ENCODE results near the gene IQGAP1. TPM values are rescaled to one million over a fixed set of nuclear protein-coding genes. Genes with fewer than 3 reads are reported as not detected.
A peak's percentile ranks its signal among the peaks of the same experiment; 100 is the strongest.
"Not testable (repeated sequence)": the region's sequence is repeated elsewhere in the genome, so short reads cannot be mapped to it uniquely, and the experiment has no call there.

Gene IQGAP1
- total RNA-seq, 1 donor from 2014 or later: 99.1 TPM

DNA sequence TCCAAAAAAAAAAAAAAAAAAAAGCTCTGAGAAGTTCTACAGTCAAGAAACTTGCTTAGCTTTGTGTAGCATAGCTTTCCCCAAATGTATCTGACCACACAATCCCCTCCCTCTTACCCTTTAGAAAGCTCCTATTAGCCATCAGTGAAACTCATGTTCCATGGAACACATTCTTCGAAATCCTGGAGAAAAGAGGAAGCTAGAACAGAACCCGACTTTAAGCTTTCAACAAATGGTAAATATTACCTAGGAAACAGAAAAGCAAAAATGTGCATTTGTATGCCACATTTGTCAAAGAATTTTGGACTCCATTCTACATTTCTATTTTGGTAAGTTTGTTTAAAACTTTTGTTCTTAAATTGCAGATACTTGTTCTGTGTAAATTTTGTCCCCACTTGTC lies 124.2 kb downstream of the IQGAP1 start:
- TF ChIP-seq, protein P1, sequence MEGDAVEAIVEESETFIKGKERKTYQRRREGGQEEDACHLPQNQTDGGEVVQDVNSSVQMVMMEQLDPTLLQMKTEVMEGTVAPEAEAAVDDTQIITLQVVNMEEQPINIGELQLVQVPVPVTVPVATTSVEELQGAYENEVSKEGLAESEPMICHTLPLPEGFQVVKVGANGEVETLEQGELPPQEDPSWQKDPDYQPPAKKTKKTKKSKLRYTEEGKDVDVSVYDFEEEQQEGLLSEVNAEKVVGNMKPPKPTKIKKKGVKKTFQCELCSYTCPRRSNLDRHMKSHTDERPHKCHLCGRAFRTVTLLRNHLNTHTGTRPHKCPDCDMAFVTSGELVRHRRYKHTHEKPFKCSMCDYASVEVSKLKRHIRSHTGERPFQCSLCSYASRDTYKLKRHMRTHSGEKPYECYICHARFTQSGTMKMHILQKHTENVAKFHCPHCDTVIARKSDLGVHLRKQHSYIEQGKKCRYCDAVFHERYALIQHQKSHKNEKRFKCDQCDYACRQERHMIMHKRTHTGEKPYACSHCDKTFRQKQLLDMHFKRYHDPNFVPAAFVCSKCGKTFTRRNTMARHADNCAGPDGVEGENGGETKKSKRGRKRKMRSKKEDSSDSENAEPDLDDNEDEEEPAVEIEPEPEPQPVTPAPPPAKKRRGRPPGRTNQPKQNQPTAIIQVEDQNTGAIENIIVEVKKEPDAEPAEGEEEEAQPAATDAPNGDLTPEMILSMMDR (IDR thresholded peaks at IDR 0.05): no peak
- no peak overlapping the region for H3K27ac ChIP-seq

DNA sequence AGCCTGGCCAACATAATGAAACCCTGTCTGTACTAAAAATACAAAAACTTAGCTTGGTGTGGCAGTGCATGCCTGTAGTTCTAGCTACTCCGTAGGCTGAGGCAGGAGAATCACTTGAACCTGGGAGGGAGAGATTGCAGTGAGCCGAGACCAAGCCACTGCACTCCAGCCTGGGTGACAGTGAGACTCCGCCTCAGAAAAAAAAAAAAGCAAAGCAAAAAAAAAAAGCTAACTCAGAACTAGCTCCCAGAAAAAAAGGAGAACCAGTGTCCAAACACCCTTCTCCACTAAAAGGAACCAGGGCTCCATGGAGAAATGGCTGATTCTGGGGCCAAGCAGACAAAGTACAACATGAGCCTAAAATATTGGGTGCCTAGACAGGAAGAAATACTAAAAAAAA lies 124.9 kb downstream of the IQGAP1 start:
- H3K4me3 ChIP-seq: no peak overlapping the region
- H3K9me3 ChIP-seq: no peaks in the 10 kb centered on the region
- H3K4me1 ChIP-seq: peaks cover 0 to 12% of the 10 kb centered on the region in 2 donors
- TF ChIP-seq, protein P1 (IDR thresholded peaks at IDR 0.05): no peak
- intact Hi-C loops (cut with DNase I): no loop called here
- peak overlapping the region in 1 of 2 donors; percentile 15 for H3K27ac ChIP-seq
- H3K27me3 ChIP-seq: no peaks in the 10 kb centered on the region
- no peaks in the 10 kb centered on the region for H3K36me3 ChIP-seq
- no peak for DNase-seq (ENCODE audit: low spot score in 2 of 2)

More for the DNA sequence above, 124.2 kb downstream of the IQGAP1 start:
- no peak overlapping the region for H3K4me3 ChIP-seq
- H3K27me3 ChIP-seq: no peaks in the 10 kb centered on the region
- no peaks in the 10 kb centered on the region for H3K9me3 ChIP-seq
- DNase-seq (ENCODE audit: low spot score in 2 of 2): no peak
- peaks cover 0 to 12% of the 10 kb centered on the region in 2 donors for H3K4me1 ChIP-seq
- no peaks in the 10 kb centered on the region for H3K36me3 ChIP-seq
- intact Hi-C loops (cut with DNase I): no loop called here

DNA sequence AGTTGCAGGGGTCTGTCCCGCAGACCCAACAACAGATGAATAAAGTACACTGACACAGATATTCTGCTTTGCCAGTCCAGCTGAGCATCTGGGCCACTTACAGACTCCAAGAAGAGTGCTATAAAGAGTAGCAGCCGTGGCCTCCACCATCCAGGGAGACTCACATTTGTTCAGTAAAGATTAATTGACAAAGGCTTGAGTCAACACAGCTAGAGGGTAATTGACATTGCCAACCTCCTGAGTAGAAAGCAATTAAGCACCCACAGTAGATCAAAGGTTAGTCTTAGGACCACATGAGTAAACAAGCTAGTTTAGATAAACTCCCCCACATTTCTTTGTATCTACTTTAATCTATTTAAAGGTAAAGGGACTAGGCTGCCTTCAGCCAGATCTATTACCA lies 125.4 kb downstream of the IQGAP1 start:
- intact Hi-C loops (cut with DNase I): no loop called here
- Histone ChIP-seq H3K36me3 (no peaks in the 10 kb centered on the region), H3K4me3 (no peak overlapping the region), H3K4me1 (peaks cover 0 to 12% of the 10 kb centered on the region in 2 donors), H3K27me3 (no peaks in the 10 kb centered on the region), H3K27ac (no peak overlapping the region), H3K9me3 (no peaks in the 10 kb centered on the region)
- DNase-seq (ENCODE audit: low spot score in 2 of 2): no peak
- TF ChIP-seq, protein P1 (IDR thresholded peaks at IDR 0.05): no peak

DNA sequence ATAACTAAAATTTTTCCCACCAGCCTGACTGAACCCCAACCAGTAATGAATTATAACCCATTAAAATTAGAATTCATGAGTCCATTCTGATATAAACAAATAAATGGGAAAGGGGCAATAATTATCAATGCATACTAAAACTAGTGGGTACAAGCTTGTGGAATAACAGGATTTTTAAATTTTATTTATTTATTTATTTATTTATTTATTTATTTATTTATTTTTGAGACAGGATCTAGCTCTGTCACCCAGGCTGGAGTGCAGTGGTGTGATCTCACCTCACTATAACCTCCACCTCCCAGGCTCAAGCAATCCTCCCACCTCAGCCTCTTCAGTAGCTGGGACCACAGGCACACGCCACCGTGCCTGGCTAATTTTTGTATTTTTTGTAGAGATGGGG lies 125.9 kb downstream of the IQGAP1 start:
- DNase-seq (ENCODE audit: low spot score in 2 of 2); H3K27me3 ChIP-seq; H3K27ac ChIP-seq; intact Hi-C loops (cut with DNase I); H3K4me3 ChIP-seq; H3K9me3 ChIP-seq; H3K36me3 ChIP-seq: not testable (repeated sequence)
- peaks cover 0 to 12% of the 10 kb centered on the region in 2 donors for H3K4me1 ChIP-seq

DNA sequence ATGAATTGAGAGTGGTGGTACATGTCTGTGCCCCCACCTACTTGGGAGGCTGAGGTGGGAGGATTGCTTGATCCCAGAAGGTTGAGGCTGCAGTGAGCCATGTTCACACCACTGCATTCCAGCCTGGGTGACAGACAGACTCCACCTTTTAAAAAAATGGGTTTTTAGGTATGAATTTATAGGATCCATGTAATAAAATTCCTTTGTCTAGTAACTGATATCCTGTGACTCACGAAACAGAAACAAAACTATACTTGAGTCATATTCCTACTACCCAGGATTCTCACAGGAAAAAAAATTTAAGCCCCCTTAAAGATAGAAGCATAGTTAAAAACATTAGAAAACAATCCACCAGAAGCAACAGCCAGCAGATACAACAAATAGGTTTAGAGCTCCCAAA lies 131.6 kb downstream of the IQGAP1 start:
- no peak for DNase-seq (ENCODE audit: low spot score in 2 of 2)
- TF ChIP-seq, protein P1 (IDR thresholded peaks at IDR 0.05): no peak
- intact Hi-C loops (cut with DNase I): loop anchor here (10.0 kb wide), 1 partner anchor 365 kb away; the partner anchor contains the start of gene FES

DNA sequence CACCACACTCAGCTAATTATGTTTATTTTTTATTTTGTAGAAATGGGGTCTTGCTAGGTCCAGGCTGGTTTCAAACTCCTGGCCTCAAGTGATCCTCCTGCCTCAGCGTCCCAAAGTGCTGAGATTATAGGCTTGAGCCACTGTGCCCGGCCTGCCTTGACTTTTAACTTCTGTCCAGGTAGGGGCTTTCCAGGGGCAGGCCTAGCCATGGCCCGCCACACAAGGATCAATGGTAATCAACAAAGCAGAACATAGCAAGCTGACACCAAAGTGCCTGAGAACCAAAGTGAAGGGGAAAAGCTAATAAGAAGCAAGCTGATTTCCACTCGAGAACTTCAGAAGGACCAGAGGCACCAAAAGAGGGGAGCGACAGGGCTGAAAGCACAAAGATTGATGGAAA lies 132.3 kb downstream of the IQGAP1 start:
- Histone ChIP-seq H3K9me3 (no peaks in the 10 kb centered on the region), H3K4me3 (no peak overlapping the region), H3K4me1 (no peaks in the 10 kb centered on the region), H3K36me3 (no peaks in the 10 kb centered on the region), H3K27ac (no peak overlapping the region), H3K27me3 (no peaks in the 10 kb centered on the region)
- TF ChIP-seq, protein P1 (IDR thresholded peaks at IDR 0.05): no peak
- no peak for DNase-seq (ENCODE audit: low spot score in 2 of 2)
- intact Hi-C loops (cut with DNase I): loop anchor here (10.0 kb wide), 1 partner anchor 364 kb away; the partner anchor contains the start of gene FES

More for the DNA sequence above, 131.6 kb downstream of the IQGAP1 start:
- no peaks in the 10 kb centered on the region for H3K36me3 ChIP-seq
- H3K4me1 ChIP-seq: no peaks in the 10 kb centered on the region
- no peaks in the 10 kb centered on the region for H3K27me3 ChIP-seq
- H3K4me3 ChIP-seq: no peak overlapping the region
- H3K27ac ChIP-seq: no peak overlapping the region
- H3K9me3 ChIP-seq: no peaks in the 10 kb centered on the region

Measured in ascending aorta (tissue), 2 donors.